Central memory CD4-positive, alpha-beta T cell (primary cell): ENCODE measurements around the gene NFIX.
A peak's percentile ranks its signal among the peaks of the same experiment; 100 is the strongest.
"Not testable (repeated sequence)": the region's sequence is repeated elsewhere in the genome, so short reads cannot be mapped to it uniquely, and the experiment has no call there.

Experiments
- DNase-seq: peaks from one replicate; pipeline ENCODE4 v3.0.0; 2022
- total RNA-seq, 3 experiments: gene quantifications; one replicate each; lab custom pipeline; 2026; lab: John Stamatoyannopoulos, UW

NFIX gene
- total RNA-seq, result 3.7 to 14.2 (median 5.5) reads per million in 3 experiments

DNA sequence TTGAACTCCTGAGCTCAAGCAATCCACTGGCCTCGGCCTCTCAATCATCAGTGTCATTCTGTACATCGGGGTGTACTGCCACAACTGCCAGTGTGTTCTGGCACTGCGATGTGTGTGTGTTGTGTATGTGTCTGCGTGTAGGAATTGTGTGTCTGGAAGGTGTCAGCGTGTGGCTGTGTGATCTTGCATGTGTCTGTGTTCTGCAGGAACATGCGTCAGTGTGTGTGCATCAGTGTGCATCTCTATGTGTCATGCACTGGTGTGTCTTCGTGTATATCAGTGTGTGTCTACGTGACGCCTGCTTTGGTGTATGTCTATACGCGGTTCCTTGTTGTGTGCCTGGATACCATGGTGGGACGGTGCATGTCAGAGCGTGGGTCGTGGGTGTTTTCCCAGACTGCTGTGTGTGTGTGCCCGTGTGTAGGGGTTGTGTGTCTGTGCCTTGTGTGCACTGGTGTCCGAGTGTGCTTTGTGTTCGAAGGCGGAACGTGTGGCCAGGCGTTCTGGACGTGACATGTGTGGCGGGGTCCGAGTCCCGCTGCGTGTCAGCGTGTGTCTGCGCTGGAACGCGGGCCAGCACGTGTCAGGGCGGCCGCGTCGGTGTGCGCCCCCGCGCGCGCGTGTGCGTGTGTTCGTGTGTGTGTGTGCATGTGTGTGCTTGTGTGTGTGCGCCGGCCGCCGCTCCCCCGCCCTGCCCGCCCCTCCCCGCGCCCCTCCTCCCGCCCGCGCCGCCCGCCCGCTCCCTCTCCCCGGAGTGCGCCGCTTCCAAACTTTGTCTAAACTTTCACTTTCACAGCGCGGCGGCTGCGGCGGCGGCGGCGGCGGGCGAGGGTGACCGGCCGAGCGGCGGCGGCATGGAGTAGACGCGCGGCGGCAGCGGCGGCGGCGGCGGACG, at the start of gene NFIX:
Gene NFIX (plus strand): TSS at position 775 of the 895 bp plus-strand sequence. CDS start 363 bp downstream, outside the sequence.
- peak; percentile 34 for DNase-seq

GRCh38 chr19:12945479-12946091, 49.7 kb upstream of the NFIX start, which contains the start of gene RAD23A:
TSS of gene RAD23A (plus strand) at chr19:12945862. CDS start at chr19:12945949, 87 bp downstream.
- DNase-seq, result peak; percentile 98

- peak; percentile 27 for DNase-seq
Observed at GRCh38 chr19:12946092-12946721, 49.1 kb upstream of the NFIX start.

DNA sequence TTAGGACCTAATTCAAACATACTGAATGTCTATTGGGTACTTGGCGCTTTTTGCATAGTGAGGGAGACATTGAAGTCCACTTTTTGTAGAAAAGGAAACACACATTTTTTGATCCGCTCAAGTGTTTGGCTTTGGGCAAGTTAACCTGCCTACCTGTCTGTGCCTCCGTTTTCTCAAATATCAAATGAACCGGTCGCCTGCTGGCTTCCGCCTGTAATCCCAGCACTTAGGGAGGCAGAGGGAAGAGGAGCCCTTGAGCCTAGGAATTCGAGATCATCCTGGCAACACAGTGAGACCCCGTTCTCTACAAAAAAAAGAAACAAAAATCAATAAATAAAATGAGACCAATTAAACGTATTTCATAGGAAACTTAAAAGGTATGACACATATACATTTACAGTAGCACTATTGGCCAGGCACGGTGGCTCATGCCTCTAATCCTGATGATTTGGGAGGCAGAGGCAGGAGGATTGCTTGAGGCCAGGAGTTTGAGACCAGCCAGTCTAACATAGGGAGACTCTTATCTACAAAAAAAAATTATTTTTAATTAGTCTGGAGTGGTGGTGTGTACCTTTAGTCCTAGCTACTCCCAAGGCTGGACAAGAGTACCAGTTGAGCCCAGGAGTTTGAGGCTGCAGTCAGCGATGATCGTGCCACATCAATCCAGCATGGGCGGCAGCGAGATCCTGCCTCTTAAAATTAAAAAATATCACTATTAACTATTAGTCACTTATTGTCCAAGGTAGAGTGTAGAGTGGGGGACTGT, 48.4 kb upstream of the NFIX start:
- no peak for DNase-seq

DNA sequence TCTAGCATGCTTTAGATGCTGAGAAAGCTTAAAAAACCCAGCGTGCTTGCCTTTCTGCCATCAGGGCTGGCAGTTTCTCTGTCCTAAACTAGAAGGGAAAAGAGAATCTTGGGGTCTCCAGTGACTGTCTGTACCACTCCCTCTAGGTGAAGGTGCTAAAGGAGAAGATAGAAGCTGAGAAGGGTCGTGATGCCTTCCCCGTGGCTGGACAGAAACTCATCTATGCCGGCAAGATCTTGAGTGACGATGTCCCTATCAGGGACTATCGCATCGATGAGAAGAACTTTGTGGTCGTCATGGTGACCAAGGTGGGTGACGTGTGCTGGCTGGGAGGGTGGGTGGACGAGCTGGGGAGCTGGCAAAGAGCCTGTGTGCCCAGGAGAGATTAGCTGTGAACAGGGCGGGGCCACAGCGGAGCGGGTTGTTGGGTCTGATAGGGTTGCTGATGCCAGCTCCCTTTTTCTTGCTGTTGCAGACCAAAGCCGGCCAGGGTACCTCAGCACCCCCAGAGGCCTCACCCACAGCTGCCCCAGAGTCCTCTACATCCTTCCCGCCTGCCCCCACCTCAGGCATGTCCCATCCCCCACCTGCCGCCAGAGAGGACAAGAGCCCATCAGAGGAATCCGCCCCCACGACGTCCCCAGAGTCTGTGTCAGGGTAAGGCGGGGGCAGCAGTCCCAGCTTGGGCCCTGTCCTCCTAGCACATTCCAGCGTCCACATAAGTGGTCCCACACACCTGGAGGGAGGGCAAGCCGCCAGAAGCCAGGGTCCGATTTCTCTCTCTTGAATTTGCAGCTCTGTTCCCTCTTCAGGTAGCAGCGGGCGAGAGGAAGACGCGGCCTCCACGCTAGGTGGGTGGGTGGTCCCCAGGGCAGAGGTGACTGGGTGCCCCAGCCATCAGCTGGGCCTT, 47.3 kb upstream of the NFIX start:
- no peak for DNase-seq

DNA sequence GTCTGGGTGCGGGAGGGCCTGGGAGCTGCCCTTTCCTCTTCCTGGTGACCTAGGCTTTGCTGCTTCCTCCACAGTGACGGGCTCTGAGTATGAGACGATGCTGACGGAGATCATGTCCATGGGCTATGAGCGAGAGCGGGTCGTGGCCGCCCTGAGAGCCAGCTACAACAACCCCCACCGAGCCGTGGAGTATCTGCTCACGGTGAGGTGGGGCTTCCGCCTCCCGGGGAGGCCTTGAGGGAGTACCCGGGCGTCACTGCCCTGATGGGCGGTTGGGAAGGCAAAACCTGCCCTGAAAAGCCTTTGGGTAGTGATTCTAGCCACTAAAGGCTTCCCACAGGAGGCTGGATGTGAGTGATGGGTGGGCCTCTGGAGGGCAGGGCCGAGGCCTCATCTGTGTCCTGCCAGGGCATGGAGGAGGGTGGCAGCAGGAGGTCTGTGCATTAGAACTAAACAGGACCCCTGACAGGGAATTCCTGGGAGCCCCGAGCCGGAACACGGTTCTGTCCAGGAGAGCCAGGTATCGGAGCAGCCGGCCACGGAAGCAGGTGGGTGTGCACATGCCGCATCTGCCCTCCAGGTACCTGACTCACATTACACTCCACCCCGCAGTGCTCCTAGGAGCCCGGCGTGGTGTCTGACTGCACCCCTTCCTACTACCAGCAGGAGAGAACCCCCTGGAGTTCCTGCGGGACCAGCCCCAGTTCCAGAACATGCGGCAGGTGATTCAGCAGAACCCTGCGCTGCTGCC, 46.5 kb upstream of the NFIX start:
- no peak for DNase-seq

DNA sequence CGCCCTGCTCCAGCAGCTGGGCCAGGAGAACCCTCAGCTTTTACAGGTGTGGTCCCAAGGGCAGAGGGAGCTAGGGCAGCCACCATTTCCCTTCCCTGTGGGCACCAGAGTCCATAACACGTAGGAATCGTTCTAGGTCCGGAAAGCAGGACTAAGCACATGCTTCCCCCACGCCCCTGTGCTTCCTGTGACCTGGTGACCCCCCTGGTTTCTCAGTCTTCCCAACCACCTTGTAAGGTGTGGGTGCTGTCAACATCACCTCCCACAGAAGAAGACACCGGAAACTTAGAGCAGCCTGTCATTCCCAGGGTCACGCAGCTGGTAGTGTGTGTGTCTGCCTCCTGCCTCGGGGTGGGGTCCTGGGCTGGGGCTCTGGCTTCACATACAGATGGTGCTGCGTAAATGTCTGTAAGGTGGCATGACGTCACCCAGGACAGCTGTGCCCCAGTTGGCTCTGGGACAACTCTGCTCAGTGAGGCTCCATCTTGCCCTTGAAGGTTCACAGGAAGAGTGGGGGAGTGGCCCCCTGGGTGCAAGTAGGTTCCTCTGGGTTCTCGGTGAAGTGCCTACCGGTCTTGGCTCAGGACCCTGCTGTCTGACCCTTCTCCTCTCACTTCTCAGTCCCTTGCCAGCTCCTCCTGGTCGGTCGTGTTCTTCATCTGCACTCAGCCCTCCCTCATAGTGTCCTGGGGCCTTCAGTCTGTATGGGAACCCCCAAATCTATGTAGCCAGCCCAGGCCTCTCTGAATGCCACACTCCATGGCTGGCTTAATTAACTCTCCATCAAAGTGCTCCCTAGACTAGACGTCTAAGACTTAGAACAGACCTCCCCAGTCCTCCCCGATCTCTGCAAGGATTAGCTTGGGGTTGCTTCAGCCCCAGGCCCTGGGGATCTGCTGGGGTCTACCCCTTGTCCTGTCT, 45.7 kb upstream of the NFIX start:
- DNase-seq, result no peak

DNA sequence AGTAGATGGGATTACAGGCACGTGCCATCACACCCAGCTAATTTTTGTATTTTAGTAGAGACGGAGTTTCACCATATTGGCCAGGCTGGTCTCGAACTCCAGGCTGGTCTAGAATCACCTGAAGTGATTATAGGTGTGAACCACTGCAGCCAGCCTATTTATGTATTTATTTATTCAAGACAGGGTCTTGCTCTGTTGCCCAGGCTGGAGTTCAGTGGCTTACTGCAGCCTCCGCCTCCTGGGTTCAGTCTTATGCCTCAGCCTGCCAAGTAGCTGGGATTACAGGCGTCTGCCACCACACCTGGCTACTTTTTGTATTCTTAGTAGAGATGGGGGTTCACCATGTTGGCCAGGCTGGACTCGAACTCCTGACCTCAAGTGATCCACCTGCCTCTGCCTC, 43.2 kb upstream of the NFIX start:
- not testable (repeated sequence) for DNase-seq

- no peak for DNase-seq
Observed at GRCh38 chr19:12952488-12953137, 42.7 kb upstream of the NFIX start.

GRCh38 chr19:12953138-12953798, 42.0 kb upstream of the NFIX start:
- no peak for DNase-seq

DNA sequence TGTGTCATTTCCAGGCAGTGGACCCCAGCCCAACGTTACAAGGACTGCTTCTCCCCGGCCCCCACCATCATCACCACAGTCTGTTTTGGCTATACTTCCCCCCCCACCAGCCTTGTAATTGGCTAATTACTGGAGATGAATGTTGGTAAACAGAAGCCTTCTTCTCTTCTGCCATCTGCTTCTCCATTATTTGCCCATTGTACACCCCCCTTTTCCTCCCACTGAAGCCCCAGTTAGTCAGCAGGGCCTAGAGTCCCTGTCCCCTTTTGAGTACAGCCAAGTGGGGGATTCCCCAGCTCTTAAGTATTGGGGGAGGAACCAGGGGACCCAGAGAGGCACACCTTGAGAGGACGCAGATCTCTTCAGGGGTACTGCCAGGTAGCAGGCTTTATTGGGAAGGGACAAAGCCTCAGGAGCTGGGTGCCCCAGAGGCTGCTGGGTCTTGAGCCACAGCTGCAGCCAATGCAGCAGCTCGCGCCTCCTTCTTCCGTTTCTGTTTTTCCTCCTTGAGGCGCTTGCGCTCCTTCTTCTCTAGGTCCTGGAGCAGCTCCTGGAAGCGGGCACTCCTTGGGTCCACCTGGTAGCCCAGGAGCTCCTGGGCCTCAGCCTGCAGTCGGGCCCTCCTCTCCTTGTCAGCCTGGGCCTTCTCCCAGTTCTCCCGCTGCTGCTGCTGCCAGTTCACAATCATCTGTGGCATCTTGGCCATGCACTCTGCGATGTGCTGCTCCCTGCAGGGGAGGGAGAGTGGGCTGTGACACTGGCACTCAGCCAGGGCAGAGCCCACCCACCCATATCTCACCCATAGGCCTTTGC, 41.3 kb upstream of the NFIX start:
- DNase-seq, result no peak

GRCh38 chr19:12954612-12954962, 40.7 kb upstream of the NFIX start:
- no peak for DNase-seq

- not testable (repeated sequence) for DNase-seq
Observed at GRCh38 chr19:12955575-12955974, 39.7 kb upstream of the NFIX start.

GRCh38 chr19:12955996-12956395, 39.3 kb upstream of the NFIX start:
- DNase-seq, result no peak

DNA sequence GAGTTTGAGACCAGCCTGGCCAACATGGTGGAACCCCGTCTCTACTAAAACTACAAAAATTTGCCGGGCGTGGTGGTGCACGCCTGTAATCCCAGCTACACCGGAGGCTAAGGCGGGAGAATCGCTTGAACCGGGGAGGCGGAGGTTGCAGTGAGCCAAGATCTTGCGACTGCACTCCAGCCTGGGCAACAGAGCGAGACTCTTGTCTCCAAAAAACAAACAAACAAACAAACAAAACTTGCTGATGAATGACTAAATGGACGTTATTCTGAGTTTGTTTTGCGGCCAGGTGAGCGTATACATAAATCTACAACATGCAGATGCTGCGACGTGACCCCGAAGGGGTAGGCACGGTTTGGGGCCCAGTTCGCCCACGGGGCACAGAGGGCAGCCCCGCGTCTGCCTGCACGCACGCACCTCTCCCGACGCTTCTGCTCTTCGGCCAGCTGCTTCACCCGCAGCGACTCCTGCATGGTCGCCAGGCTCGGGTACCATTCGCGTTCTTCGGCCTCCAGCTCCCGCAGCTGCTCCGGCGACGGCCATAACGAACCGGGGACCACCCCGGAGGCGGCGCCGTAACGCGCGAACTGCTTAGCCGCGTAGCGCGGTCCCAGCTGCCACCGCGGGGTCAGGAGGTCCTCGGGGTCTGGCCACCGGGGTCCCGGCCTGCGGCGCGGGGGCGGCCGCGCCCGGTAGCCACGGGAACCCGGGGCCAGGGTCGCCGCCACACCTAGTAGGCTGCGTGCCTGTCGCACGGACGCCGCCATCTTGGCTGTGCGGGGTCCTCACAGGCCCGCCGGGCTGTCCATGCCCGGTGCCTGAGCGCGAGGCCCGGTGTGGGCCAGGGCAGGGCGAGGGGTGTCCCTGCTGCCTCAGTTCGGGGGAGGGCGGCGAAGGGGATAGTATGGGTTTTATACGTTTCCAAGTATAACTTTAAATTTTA, 38.6 kb upstream of the NFIX start, which contains the start of gene GADD45GIP1:
Gene GADD45GIP1 (minus strand): TSS at position 778 of the 943 bp plus-strand sequence. CDS start 11 bp downstream, at position 767.
- peak; percentile 75 for DNase-seq

DNA sequence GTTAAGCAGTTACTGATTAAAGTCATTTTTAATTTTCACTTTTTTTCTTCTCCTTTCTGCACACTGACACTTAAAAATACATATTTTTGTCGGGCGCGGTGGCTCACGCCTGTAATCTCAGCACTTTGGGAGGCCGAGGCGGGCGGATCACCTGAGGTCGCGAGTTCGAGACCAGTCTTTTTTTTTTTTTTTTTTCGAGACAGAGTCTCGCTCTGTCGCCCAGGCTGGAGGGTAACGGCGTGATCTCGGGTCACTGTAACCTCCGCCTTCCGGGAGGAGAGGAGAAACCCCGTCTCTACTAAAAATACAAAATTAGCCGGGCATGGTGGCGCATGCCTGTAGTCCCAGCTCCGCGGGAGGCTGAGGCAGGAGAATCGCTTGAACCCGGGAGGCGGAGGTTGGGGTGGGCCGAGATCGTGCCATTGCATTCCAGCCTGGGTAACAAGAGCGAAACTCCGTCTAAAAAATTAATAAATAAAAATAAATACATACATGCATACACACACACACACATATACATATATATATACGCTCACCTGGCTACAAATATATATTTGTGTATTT, 37.8 kb upstream of the NFIX start:
- not testable (repeated sequence) for DNase-seq
